IPS-NIHi7 (cell line): ENCODE data around the gene PHF8.

Source experiments
- DNase-seq: peaks from one replicate; pipeline ENCODE4 v3.0.0; 2012; ENCODE audit warnings: mixed read lengths; ENCODE audit errors: extremely low spot score

Gene PHF8

GRCh38 chrX:54044126-54044876, at the start of gene PHF8:
Gene PHF8 (minus strand): TSS chrX:54044473. CDS start chrX:54042728, 1,745 bp downstream.
- DNase-seq, result peak; percentile 80

GRCh38 chrX:54093571-54093970, 49.3 kb upstream of the PHF8 start:
- no peak for DNase-seq

- DNase-seq, result no peak
These were observed 48.9 kb upstream of the PHF8 start for GRCh38 chrX:54093159-54093558.

GRCh38 chrX:54090880-54091279, 46.6 kb upstream of the PHF8 start:
- DNase-seq, result no peak

- no peak for DNase-seq
These were observed 44.9 kb upstream of the PHF8 start for GRCh38 chrX:54089191-54089590.

- no peak for DNase-seq
These were observed 43.4 kb upstream of the PHF8 start for GRCh38 chrX:54087661-54088060.

GRCh38 chrX:54085666-54086065, 41.4 kb upstream of the PHF8 start:
- no peak for DNase-seq

- no peak for DNase-seq
These were observed 32.6 kb upstream of the PHF8 start for GRCh38 chrX:54076903-54077302.

- DNase-seq, result no peak
These were observed 30.6 kb upstream of the PHF8 start for GRCh38 chrX:54074826-54075225.

- DNase-seq, result no peak
These were observed 23.5 kb upstream of the PHF8 start for GRCh38 chrX:54067766-54068165.

GRCh38 chrX:54066841-54067240, 22.6 kb upstream of the PHF8 start:
- DNase-seq, result no peak

- DNase-seq, result no peak
These were observed 20.3 kb upstream of the PHF8 start for GRCh38 chrX:54064564-54064963.

- DNase-seq, result no peak
These were observed 19.1 kb upstream of the PHF8 start for GRCh38 chrX:54063361-54063760.

- DNase-seq, result no peak
These were observed 5.5 kb upstream of the PHF8 start for GRCh38 chrX:54049801-54050200.

- no peak for DNase-seq
These were observed 4.1 kb upstream of the PHF8 start for GRCh38 chrX:54048412-54048811.

- DNase-seq, result no peak
These were observed 1.4 kb upstream of the PHF8 start for GRCh38 chrX:54045563-54046228.

- no peak for DNase-seq
These were observed 635 bp upstream of the PHF8 start for GRCh38 chrX:54044877-54045338.

GRCh38 chrX:54043541-54044125, 640 bp downstream of the PHF8 start:
- peak; percentile 23 for DNase-seq

- DNase-seq, result no peak
These were observed 1.2 kb downstream of the PHF8 start for GRCh38 chrX:54043056-54043455.

GRCh38 chrX:54042609-54043021, 1.7 kb downstream of the PHF8 start:
- DNase-seq, result peak; percentile 54

GRCh38 chrX:54030329-54030728, 13.9 kb downstream of the PHF8 start:
- no peak for DNase-seq

- DNase-seq, result no peak
These were observed 14.6 kb downstream of the PHF8 start for GRCh38 chrX:54029529-54030143.
